GM18519 (cell line): Measurements from ENCODE around the gene CCDC134.

ENCODE experiments used
- ATAC-seq: cut with Tn5 transposase; IDR thresholded peaks from one replicate; pipeline ENCODE4 v1.9.1; 2021; ENCODE audit warnings: mild to moderate bottlenecking, moderate library complexity; ENCODE audit not compliant: unreplicated experiment, low FRiP score

Gene CCDC134

DNA sequence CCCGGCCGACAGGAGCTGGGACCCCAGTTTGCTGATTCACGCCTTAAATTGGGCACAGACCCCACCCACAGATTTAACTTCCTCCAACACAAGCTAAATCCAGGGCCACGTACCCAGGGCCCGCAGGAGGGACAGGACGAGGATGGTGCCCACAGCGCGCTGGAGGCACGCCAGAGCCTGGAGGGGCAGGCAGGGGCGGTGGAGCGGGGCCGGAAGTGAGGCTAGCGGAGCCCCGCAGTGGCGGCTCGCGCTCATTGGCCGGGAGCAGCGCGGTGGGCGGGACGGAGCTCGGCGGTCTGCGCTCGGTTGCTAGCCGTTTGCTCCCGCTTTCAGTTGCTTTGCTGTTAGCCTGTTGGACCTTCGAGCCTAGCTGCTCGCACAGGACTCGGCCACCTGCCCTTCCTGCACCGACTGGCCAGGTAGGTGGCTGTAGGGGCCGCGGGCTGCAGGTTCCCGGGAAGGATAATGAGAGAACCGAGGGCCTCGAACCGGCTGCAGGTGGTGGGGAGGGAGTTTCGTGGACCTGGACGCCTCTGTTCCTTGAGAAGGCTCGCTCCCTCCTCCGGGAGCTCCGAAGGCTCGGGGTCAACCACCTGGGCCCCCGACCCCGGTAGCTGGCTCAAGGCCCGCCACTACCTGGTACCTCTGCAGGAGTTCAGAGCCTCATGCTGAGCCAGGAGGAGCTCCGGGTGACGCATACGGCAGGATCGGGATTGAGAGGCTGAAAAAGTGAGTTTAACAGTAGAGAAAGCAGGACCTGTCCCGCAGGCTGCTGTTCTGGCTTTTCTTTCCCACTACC is at the start of gene CCDC134:
TSS of gene CCDC134 (plus strand) at position 332 of the 799 bp plus-strand sequence. CDS start 8,212 bp downstream, outside the sequence.
- peak; percentile 60 for ATAC-seq

DNA sequence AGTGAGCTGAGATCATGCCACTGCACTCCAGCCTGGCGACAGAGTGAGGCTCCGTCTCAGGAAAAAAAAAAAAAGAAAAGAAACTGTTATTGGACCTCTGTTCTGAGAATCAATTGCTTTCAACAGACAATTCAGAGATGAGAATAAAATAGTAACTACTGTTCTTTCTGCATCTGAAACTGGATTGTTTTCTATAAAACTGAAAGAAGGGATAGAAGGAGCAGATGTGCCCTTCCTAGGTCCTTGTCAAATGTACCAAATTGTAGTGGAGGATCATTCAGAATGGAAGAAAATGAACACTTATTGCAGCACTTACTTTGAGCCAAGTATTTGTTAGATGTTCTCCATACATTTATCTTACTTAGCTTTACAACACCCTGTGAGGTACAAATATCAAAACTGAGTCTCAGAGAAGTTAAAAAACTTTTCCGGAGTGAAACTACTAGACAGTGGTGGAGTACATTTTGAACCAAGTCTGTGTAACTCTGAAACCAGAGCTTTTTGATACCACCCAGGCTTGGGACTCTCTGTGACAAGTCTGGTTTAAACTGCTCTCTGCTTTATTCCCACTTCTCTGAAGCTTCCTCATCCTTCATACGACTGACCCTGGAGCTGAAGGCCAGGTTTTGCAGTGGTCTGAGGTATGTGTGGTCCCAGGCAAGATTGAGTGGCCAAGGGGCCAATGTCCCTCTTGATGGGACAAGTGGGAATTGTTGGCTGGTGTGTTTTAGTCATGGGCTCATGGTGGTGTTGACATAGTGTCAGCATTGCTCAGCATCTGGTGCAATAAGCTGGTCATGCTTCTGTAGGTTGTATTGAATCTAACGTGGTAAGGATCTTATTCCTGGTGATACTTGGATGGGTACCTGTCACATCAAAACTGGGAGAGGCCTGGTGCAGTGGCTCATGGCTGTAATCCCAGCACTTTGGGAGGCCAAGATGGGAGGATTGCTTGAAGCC is 48.2 kb upstream of the CCDC134 start:
- no peak for ATAC-seq

DNA sequence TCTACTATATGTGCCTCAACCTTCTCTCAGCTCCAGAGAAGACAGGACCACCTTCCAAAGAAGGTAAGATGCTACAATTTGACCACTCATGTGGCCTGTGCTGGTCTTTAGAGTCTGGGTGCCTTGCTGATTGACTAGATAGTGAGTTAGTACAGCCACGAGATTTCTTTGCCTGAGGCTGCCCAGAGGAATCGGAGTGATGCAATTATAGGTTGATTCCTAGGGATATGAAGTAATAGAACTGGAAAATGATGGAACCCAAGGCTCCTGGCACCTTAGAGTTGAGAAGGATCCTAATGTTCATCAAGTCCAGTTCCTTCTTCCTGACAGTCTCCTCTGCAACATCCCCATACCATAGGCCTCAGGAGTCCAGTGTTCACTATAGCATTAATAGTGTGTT is 46.5 kb upstream of the CCDC134 start:
- ATAC-seq: no peak

DNA sequence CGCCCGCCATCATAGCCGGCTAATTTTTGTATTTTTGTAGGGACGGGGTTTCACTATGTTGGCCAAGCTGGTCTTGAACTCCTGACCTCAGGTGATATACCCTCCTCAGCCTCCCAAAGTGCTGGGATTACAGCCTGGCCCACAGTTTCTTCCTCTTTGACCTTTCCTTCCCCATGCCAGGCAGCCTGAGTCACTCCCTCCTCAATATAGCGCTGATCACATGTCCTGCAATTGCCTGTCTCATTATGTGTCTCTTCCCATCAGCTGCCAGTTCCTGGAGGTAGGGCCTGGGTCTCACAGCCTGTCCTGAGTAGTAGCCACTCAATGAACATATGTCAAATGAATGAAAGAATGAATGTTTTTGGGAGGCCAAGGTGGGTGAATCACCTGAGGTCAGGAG is 43.0 kb upstream of the CCDC134 start:
- no peak for ATAC-seq

DNA sequence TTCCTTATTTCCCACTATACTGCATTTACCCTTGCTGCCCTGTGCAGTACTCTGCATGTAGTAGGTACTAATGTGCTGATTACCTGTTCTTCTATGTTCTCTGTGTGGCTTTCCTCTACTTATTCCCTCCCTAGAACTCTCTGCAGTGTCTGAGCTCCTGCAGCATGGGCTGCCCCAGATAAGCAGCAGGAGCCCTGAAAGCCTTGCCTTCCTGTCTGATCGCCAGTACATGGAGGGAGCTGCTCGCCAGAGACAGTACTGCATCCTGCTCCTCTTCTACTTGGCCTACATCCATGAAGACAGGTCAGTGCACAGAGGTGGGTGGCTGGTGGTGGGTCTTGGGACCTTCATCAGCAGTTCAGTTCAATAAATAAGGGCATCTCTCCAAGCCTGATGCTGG is 42.2 kb upstream of the CCDC134 start:
- ATAC-seq: no peak

DNA sequence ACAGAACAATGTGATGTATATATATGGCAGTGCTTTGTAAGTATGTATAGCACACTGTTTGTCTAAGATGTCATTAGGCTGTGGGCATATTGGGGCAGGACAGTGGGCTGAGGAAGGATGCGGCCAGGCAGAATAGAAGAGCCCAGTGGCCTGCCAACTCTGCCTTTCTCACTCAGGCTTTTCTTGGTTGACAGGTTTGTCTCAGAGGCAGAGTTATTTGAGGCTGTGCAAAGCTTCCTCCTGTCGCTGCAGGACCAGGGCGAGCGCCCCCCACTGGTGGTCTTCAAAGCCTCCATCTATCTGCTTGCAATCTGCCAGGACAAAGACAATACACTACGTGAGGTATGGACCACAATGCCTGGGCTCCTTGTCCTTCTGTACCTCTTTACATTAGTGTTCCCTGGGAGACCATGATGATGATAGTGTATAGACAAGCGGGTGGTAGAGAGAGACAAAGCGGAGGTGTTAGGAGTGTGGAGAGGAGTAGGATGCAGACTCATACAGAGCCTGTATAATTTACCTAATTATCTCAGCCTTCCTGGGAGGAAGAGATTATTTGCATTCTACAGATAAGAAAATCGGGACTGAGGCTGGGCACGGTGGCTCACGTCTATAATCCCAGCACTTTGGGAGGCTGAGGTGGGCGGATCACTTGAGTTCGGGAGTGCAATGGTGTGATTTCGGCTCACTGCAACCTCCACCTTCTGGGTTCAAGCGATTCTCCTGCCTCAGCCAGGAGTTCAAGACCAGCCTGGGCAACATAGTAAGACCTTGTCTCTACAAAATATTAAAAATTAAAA is 37.3 kb upstream of the CCDC134 start:
- ATAC-seq: no peak

DNA sequence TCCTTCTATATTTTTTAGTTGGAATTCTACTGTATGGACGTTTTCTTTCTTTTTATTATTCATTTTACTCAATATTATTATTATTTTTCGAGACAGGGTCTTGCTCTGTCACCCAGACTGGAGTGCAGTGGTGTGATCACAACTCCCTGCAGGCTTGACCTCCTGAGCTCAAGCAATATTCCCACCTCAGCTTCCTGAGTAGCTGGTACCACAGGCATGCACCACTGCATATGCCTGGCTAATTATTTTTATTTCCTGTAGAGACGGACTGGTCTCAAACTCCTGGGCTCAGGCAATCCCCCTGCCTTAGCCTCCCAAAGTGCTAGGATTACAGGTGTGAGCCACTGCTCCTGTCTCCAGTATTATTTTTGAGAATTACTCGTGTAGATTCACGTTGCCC is 34.0 kb upstream of the CCDC134 start:
- ATAC-seq: no peak

DNA sequence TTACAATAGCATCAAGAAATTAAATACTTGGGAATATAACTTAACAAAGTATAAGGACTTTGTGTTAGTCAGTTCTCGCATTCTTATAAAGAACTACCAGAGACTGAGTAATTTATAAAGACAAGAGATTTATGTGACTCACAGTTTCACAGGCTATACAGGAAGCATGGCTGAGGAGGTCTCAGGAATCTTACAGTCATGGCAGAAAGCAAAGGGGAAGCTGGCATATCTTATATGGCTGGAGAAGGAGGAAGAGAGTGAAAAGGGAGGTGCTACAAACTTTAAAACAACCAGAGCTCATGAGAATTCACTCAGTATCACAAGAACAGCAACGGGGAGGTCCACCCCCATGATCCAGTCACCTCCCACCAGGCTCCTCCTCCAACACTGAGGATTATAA is 32.0 kb upstream of the CCDC134 start:
- ATAC-seq: no peak

DNA sequence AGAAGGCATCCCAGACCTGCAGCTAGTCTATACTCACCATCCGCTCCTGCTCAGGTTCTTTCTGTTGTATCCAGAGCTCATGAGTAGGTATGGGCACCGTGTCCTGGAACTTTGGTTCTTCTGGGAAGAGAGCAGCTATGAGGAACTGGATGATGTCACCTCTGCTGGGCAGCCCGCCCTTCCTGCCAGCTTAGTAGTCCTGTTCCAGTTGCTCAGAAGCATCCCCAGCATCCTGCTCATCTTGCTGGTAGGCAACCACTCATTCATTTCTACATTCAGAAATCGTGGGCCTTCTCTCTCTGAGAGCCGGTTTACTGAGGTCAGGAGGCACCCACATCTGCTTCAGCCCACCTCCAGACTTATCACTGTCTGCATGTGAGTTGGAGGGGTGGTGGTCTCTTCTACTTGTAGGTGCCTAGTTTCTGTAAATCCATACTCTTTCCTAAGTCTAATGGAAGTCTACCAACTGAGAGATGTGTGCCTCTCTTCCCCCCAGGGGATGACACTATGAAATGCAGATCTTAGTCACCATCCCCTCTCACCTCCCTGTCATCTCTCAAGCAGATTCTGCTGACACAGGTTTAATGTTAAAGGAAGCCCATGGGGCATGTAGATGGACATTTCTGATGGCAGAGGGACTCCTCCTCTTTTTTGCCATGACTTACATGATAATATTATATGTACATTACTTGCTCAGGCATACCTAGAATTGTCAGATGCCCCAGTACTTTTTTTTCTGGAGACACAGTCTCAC is 29.6 kb upstream of the CCDC134 start:
- ATAC-seq: no peak

DNA sequence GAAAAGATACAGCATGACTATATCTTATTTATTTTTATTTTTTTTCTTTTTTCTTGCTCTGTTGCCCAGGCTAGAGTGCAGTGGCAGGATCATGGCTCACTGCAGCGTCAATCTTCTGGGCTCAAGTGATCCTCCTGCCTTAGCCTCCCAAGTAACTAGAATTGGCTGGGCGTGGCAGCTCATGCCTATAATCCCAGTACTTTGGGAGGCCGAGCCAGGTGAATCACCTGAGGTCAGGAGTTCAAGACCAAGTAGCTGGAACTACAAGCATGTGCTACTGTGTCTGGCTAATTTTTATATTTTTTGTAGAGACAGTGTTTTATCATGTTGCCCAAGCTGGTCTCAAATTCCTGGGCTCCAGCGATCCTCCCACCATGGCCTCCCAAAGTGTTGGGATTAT is 28.3 kb upstream of the CCDC134 start:
- no peak for ATAC-seq

DNA sequence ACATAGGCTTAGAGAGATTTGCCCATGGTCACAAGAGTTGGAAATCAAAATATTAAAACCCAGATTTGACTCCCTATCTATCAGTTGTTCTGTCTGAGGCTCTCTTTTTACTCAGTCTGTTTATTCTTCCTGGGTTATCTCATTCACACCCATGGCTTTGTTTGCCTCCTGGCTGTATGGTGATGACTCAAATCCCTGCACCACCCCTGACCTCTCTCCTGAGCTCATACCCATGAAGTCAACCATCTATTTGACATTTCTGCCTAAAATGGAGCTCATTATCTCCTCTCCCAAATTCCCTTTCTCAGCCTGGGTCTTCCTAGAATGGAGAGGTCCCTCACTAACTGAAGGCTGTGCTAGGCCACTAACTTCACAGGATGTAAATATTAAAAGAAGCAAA is 27.8 kb upstream of the CCDC134 start:
- no peak for ATAC-seq

DNA sequence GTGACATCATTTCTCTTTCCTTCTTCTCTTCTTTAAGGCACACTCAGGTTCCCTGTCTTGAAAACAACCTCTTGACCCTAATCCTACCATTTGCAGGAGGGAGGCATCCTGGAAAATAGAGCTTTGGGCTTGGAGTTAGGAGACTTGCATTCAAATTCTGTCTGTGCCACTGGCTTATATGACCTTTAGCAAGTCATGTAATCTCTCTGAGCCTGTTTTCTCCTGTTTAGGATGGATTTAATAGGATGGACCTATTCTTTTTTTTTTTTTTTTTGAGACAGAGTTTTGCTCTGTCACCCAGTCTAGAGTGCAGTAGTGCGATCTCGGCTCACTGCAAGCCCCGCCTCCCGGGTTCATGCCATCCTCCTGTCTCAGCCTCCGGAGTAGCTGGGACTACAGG is 25.1 kb upstream of the CCDC134 start:
- ATAC-seq: no peak

DNA sequence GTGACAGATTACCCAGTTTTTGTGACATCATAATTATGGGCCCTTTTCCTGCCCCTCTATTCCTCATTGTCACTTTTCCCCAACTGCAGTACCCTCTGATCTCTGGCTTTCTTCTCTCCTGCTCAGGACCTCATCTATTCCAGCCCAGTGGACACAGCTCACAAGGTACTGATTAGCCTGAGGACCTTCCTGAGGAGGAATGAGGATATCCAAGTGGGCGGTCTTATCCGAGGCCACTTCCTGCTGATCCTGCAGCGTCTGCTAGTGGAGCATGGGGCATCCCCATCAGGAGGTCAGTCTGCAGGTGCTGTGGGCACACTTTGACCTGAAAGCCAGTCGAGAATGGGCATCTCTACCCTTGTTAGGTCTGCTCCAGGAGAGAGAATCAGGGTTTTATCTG is 24.5 kb upstream of the CCDC134 start:
- ATAC-seq: no peak

DNA sequence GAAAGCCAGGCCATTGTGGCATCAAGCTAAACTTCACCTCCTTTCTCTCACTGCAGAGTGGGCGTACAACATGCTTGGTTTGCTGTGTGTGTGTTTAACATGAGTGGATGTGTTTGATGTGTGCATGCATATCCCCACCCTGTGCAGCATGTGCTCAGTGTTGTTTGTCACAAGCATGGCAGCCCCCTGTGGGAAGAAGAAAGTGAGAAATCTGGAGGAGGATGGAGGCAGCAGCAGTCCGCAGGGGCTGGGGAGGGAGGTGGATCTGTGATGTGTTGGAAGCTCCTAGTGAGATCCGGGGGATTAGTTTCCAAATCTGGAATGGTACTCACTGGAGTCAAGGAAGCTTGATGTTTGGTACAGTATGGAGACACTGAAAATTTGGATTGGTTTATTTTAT is 24.1 kb upstream of the CCDC134 start:
- ATAC-seq: no peak

DNA sequence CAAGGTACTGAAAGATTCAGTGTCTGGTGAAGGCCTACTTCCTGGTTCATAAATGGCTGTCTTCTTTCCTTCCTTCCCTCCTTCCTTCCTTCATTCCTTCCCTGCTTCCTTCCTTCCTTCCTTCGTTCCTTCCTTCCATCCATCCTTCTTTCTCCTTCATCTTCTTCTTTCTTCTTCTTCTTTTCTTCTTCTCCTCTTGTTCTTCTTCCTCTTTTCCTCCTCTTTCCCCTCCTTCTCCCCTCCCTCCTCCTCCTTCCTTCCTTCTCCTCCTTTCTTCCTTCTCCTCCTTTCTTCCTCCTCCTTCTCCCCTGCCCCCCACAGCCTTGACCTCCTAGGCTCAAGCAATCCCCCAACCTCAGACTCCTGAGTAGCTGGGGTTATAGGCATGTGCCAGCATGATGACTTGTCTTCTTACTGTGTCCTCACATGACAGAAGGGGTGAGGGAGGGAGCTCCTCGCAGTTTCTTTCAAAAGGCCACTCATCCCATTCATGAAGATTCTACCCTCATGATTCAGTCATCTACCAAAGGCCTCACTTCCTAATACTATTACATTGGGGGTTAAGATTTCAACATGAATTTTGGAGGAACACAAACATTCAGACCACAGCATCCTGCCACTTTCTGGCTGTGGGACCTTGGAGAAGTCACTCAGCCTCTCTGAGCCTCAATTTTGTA is 22.6 kb upstream of the CCDC134 start:
- no peak for ATAC-seq

DNA sequence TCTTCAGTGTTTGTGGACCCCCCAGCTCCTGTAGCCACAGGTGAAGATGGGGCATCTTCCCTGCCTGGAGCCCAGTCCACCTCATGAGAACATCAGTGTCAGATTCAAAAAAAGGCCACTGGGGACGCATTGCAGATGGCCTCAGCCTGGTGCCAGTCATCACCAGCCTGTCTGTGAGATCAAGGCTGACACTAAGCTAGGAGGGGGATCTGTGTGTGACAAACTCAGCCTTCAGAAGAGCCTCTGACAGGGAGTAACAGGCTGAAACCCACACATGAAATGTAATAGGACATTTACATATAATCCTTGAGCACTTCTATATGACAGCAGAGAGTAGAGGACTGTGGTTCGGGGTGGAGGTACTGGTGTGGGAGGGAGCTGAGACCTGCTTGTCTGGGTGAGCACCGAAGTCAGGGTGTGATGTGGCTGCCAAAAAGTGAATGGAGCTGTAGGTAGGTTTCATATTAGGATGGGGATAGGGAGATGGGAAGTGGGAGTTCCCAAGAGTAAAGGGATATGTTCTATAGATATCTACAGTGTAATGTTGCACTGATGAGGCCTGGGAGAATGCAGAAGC is 20.5 kb upstream of the CCDC134 start:
- no peak for ATAC-seq

DNA sequence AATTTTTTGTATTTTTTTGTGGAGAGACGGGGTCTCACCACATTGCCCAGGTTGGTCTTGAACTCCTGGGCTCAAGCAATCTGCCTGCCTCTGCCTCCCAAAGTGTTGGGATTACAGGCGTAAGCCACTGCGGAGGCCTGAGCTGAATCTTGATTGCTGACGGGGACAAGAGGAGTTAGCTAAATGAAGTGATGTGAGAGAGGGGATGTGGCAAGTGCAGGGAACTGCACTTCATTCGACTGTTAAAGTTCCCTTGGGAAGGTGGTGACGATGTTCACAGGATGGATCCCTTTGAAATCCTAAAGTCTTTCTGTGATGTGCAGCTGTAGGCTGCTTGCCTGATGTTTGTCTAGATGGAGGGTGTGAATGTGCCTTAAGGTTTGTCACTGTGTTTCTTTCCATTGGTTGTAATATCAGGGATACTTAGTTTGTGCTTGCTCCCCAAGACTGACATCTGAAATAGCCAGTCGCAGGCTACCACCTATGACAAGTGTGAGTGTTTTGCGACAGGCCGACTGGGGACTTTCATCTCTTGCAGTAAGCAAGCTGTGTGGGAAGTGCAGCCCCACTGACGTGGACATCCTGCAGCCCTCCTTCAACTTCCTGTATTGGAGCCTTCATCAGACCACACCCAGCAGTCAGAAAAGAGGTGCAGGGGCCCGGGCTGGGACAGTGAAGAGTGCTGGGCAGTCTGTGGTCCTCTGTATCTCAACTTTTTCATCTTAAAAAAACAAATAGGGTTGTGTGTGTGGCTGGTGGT is 19.6 kb upstream of the CCDC134 start:
- ATAC-seq: peak; percentile 59

DNA sequence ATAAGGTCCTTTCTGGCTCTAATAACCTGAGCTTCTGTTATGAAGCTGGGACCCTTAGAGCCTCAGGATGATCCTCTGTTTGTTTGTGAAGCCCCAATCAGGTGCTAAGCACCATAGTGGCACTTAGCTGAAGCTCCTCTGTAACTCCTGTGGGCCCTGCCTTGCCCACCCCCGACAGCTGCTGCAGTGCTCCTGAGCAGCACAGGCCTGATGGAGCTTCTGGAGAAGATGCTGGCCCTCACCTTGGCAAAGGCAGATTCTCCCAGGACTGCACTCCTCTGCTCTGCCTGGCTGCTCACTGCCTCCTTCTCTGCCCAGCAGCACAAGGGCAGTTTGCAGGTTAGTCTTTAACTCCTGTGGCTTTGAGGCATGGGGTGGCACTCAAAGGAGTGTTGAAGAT is 19.0 kb upstream of the CCDC134 start:
- no peak for ATAC-seq
